ENCODE data around the gene MIPOL1. TPM values are rescaled to one million over a fixed set of nuclear protein-coding genes. Genes with fewer than 3 reads are reported as not detected.

Gene MIPOL1
- total RNA-seq, 1 experiment from 2014 or later = 18.7 TPM

- Mint-ChIP-seq H3K36me3 (ENCODE audit: insufficient read depth, unreplicated experiment) (no peaks in the 10 kb centered on the region), H3K27ac (ENCODE audit: unreplicated experiment) (no peak overlapping the region), H3K27me3 (ENCODE audit: insufficient read depth, unreplicated experiment) (no peaks in the 10 kb centered on the region), H3K4me3 (ENCODE audit: unreplicated experiment) (no peak overlapping the region), H3K4me1 (ENCODE audit: low read depth, unreplicated experiment) (peaks cover 9% of the 10 kb centered on the region), H3K9me3 (ENCODE audit: unreplicated experiment) (peaks cover 9% of the 10 kb centered on the region)
- CTCF ChIA-PET = no interaction called here
- POLR2A ChIA-PET = no interaction called here
- Histone ChIP-seq H3K9me3 (no peaks in the 10 kb centered on the region), H3K4me3 (ENCODE audit: low read depth, low read length) (no peak overlapping the region), H3K4me1 (no peaks in the 10 kb centered on the region), H3K36me3 (ENCODE audit: control insufficient read depth, insufficient read depth, low read length) (no peaks in the 10 kb centered on the region), H3K27me3 (replicated peaks; ENCODE audit: control insufficient read depth, insufficient read depth, low read length) (no peaks in the 10 kb centered on the region)
- intact Hi-C loops (cut with micrococcal nuclease; ENCODE audit: unreplicated experiment) = no loop called here
- TF ChIP-seq, protein P1, sequence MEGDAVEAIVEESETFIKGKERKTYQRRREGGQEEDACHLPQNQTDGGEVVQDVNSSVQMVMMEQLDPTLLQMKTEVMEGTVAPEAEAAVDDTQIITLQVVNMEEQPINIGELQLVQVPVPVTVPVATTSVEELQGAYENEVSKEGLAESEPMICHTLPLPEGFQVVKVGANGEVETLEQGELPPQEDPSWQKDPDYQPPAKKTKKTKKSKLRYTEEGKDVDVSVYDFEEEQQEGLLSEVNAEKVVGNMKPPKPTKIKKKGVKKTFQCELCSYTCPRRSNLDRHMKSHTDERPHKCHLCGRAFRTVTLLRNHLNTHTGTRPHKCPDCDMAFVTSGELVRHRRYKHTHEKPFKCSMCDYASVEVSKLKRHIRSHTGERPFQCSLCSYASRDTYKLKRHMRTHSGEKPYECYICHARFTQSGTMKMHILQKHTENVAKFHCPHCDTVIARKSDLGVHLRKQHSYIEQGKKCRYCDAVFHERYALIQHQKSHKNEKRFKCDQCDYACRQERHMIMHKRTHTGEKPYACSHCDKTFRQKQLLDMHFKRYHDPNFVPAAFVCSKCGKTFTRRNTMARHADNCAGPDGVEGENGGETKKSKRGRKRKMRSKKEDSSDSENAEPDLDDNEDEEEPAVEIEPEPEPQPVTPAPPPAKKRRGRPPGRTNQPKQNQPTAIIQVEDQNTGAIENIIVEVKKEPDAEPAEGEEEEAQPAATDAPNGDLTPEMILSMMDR (IDR thresholded peaks at IDR 0.05; ENCODE audit: insufficient read depth in 1 of 2, low read depth in 1 of 2, low read length in 1 of 2, severe bottlenecking in 1 of 2, unreplicated experiment in 1 of 2) = no peak
- no TSS peak for BruUV-seq (replicated peaks)
- no peak for DNase-seq
Observed at GRCh38 chr14:37493606-37494005, 295.9 kb downstream of the MIPOL1 start.

- Histone ChIP-seq H3K4me1 (no peaks in the 10 kb centered on the region), H3K36me3 (ENCODE audit: control insufficient read depth, insufficient read depth, low read length) (no peaks in the 10 kb centered on the region), H3K4me3 (ENCODE audit: low read depth, low read length) (no peak overlapping the region), H3K9me3 (no peaks in the 10 kb centered on the region), H3K27me3 (replicated peaks; ENCODE audit: control insufficient read depth, insufficient read depth, low read length) (no peaks in the 10 kb centered on the region)
- Mint-ChIP-seq H3K27ac (ENCODE audit: unreplicated experiment) (no peak overlapping the region), H3K36me3 (ENCODE audit: insufficient read depth, unreplicated experiment) (peaks cover 3% of the 10 kb centered on the region), H3K4me1 (ENCODE audit: low read depth, unreplicated experiment) (peaks cover 9% of the 10 kb centered on the region), H3K9me3 (ENCODE audit: unreplicated experiment) (peaks cover 2% of the 10 kb centered on the region), H3K4me3 (ENCODE audit: unreplicated experiment) (no peak overlapping the region), H3K27me3 (ENCODE audit: insufficient read depth, unreplicated experiment) (no peaks in the 10 kb centered on the region)
- intact Hi-C loops (cut with micrococcal nuclease; ENCODE audit: unreplicated experiment) = no loop called here
- TF ChIP-seq, protein P1 (IDR thresholded peaks at IDR 0.05; ENCODE audit: insufficient read depth in 1 of 2, low read depth in 1 of 2, low read length in 1 of 2, severe bottlenecking in 1 of 2, unreplicated experiment in 1 of 2) = no peak
- ChIA-PET POLR2A (no interaction called here), CTCF (no interaction called here)
- no TSS peak for BruUV-seq (replicated peaks)
- no peak for DNase-seq
Observed at GRCh38 chr14:37497422-37497821, 299.7 kb downstream of the MIPOL1 start.

GRCh38 chr14:37501877-37502276, 304.1 kb downstream of the MIPOL1 start:
- no peaks in the 10 kb centered on the region for H3K9me3 ChIP-seq
- H3K27ac Mint-ChIP-seq (ENCODE audit: unreplicated experiment) = no peak overlapping the region
- H3K4me3 ChIP-seq (ENCODE audit: low read depth, low read length) = no peak overlapping the region
- H3K36me3 ChIP-seq (ENCODE audit: control insufficient read depth, insufficient read depth, low read length) = no peaks in the 10 kb centered on the region
- no peaks in the 10 kb centered on the region for H3K4me1 Mint-ChIP-seq (ENCODE audit: low read depth, unreplicated experiment)
- no peak for DNase-seq
- peaks cover 7% of the 10 kb centered on the region for H3K36me3 Mint-ChIP-seq (ENCODE audit: insufficient read depth, unreplicated experiment)
- no peaks in the 10 kb centered on the region for H3K27me3 ChIP-seq (replicated peaks; ENCODE audit: control insufficient read depth, insufficient read depth, low read length)
- no TSS peak for BruUV-seq (replicated peaks)
- no peaks in the 10 kb centered on the region for H3K4me1 ChIP-seq
- no peaks in the 10 kb centered on the region for H3K27me3 Mint-ChIP-seq (ENCODE audit: insufficient read depth, unreplicated experiment)
- ChIA-PET POLR2A (no interaction called here), CTCF (no interaction called here)
- intact Hi-C loops (cut with micrococcal nuclease; ENCODE audit: unreplicated experiment) = no loop called here
- H3K4me3 Mint-ChIP-seq (ENCODE audit: unreplicated experiment) = no peak overlapping the region
- TF ChIP-seq, protein P1 (IDR thresholded peaks at IDR 0.05; ENCODE audit: insufficient read depth in 1 of 2, low read depth in 1 of 2, low read length in 1 of 2, severe bottlenecking in 1 of 2, unreplicated experiment in 1 of 2) = no peak
- peaks cover 11% of the 10 kb centered on the region for H3K9me3 Mint-ChIP-seq (ENCODE audit: unreplicated experiment)
